ENCODE results near the gene TTC3. TPM values are rescaled to one million over a fixed set of nuclear protein-coding genes. Genes with fewer than 3 reads are reported as not detected.

Gene TTC3
- total and polyA plus RNA-seq, 2 of the 13 experiments (the other 11 are each of a cell fraction or from before 2014, with no cell fraction given): 55.7 to 108 TPM

DNA sequence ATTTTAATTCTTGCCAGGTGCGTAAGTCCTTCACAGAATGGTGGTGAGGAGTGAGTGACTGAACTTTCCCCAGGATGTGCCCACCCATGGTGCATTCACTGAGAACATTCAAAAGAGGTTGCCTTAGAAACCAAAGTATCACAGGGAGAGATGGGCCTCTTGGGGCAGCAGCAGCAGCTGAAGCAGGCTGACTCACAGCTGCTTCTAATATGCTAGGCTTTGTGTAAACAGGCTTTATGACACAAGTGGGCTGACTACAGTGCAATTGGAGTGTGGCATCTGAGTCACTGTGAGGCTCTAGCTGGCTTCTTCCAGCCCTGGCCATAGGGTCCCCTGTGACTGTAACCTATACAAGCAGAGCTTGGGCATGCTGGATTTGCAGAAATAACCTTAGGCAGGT, 12.8 kb upstream of the TTC3 start (continued):
- TF ChIP-seq GATAD1 (CRISPR knock-in tag; IDR thresholded peaks at IDR 0.05) (no peak), TSC22D2 (CRISPR knock-in tag; IDR thresholded peaks at IDR 0.05; ENCODE audit: borderline replicate concordance) (no peak), MED8 (CRISPR knock-in tag; IDR thresholded peaks at IDR 0.05; ENCODE audit: insufficient replicate concordance) (no peak), THYN1 (CRISPR knock-in tag; IDR thresholded peaks at IDR 0.05; ENCODE audit: borderline replicate concordance, low read depth) (no peak), PAX8 (CRISPR knock-in tag; IDR thresholded peaks at IDR 0.05; ENCODE audit: borderline replicate concordance) (no peak), GZF1 (CRISPR knock-in tag; IDR thresholded peaks at IDR 0.05) (no peak), SKI (IDR thresholded peaks at IDR 0.05; ENCODE audit: partially characterized antibody) (no peak), NBN (conservative IDR thresholded peaks at IDR 0.05) (no peak), ZNF570 (CRISPR knock-in tag; IDR thresholded peaks at IDR 0.05; ENCODE audit: borderline replicate concordance) (no peak)
- TF ChIP-seq, protein P1, sequence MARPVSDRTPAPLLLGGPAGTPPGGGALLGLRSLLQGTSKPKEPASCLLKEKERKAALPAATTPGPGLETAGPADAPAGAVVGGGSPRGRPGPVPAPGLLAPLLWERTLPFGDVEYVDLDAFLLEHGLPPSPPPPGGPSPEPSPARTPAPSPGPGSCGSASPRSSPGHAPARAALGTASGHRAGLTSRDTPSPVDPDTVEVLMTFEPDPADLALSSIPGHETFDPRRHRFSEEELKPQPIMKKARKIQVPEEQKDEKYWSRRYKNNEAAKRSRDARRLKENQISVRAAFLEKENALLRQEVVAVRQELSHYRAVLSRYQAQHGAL (CRISPR knock-in tag; IDR thresholded peaks at IDR 0.05; ENCODE audit: not compliant biosample characterization): no peak
- TF ChIP-seq, protein P2, sequence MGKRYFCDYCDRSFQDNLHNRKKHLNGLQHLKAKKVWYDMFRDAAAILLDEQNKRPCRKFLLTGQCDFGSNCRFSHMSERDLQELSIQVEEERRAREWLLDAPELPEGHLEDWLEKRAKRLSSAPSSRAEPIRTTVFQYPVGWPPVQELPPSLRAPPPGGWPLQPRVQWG (CRISPR knock-in tag; IDR thresholded peaks at IDR 0.05; ENCODE audit: borderline replicate concordance, low read depth): no peak
- TF ChIP-seq, protein P3, sequence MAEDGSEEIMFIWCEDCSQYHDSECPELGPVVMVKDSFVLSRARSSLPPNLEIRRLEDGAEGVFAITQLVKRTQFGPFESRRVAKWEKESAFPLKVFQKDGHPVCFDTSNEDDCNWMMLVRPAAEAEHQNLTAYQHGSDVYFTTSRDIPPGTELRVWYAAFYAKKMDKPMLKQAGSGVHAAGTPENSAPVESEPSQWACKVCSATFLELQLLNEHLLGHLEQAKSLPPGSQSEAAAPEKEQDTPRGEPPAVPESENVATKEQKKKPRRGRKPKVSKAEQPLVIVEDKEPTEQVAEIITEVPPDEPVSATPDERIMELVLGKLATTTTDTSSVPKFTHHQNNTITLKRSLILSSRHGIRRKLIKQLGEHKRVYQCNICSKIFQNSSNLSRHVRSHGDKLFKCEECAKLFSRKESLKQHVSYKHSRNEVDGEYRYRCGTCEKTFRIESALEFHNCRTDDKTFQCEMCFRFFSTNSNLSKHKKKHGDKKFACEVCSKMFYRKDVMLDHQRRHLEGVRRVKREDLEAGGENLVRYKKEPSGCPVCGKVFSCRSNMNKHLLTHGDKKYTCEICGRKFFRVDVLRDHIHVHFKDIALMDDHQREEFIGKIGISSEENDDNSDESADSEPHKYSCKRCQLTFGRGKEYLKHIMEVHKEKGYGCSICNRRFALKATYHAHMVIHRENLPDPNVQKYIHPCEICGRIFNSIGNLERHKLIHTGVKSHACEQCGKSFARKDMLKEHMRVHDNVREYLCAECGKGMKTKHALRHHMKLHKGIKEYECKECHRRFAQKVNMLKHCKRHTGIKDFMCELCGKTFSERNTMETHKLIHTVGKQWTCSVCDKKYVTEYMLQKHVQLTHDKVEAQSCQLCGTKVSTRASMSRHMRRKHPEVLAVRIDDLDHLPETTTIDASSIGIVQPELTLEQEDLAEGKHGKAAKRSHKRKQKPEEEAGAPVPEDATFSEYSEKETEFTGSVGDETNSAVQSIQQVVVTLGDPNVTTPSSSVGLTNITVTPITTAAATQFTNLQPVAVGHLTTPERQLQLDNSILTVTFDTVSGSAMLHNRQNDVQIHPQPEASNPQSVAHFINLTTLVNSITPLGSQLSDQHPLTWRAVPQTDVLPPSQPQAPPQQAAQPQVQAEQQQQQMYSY (CRISPR knock-in tag; IDR thresholded peaks at IDR 0.05): no peak
- TF ChIP-seq, protein P4, sequence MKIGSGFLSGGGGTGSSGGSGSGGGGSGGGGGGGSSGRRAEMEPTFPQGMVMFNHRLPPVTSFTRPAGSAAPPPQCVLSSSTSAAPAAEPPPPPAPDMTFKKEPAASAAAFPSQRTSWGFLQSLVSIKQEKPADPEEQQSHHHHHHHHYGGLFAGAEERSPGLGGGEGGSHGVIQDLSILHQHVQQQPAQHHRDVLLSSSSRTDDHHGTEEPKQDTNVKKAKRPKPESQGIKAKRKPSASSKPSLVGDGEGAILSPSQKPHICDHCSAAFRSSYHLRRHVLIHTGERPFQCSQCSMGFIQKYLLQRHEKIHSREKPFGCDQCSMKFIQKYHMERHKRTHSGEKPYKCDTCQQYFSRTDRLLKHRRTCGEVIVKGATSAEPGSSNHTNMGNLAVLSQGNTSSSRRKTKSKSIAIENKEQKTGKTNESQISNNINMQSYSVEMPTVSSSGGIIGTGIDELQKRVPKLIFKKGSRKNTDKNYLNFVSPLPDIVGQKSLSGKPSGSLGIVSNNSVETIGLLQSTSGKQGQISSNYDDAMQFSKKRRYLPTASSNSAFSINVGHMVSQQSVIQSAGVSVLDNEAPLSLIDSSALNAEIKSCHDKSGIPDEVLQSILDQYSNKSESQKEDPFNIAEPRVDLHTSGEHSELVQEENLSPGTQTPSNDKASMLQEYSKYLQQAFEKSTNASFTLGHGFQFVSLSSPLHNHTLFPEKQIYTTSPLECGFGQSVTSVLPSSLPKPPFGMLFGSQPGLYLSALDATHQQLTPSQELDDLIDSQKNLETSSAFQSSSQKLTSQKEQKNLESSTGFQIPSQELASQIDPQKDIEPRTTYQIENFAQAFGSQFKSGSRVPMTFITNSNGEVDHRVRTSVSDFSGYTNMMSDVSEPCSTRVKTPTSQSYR (CRISPR knock-in tag; IDR thresholded peaks at IDR 0.05; ENCODE audit: borderline replicate concordance): no peak
- TF ChIP-seq, protein P5, sequence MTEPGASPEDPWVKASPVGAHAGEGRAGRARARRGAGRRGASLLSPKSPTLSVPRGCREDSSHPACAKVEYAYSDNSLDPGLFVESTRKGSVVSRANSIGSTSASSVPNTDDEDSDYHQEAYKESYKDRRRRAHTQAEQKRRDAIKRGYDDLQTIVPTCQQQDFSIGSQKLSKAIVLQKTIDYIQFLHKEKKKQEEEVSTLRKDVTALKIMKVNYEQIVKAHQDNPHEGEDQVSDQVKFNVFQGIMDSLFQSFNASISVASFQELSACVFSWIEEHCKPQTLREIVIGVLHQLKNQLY (CRISPR knock-in tag; IDR thresholded peaks at IDR 0.05): no peak
- TF ChIP-seq, protein P6, sequence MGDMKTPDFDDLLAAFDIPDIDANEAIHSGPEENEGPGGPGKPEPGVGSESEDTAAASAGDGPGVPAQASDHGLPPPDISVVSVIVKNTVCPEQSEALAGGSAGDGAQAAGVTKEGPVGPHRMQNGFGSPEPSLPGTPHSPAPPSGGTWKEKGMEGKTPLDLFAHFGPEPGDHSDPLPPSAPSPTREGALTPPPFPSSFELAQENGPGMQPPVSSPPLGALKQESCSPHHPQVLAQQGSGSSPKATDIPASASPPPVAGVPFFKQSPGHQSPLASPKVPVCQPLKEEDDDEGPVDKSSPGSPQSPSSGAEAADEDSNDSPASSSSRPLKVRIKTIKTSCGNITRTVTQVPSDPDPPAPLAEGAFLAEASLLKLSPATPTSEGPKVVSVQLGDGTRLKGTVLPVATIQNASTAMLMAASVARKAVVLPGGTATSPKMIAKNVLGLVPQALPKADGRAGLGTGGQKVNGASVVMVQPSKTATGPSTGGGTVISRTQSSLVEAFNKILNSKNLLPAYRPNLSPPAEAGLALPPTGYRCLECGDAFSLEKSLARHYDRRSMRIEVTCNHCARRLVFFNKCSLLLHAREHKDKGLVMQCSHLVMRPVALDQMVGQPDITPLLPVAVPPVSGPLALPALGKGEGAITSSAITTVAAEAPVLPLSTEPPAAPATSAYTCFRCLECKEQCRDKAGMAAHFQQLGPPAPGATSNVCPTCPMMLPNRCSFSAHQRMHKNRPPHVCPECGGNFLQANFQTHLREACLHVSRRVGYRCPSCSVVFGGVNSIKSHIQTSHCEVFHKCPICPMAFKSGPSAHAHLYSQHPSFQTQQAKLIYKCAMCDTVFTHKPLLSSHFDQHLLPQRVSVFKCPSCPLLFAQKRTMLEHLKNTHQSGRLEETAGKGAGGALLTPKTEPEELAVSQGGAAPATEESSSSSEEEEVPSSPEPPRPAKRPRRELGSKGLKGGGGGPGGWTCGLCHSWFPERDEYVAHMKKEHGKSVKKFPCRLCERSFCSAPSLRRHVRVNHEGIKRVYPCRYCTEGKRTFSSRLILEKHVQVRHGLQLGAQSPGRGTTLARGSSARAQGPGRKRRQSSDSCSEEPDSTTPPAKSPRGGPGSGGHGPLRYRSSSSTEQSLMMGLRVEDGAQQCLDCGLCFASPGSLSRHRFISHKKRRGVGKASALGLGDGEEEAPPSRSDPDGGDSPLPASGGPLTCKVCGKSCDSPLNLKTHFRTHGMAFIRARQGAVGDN (CRISPR knock-in tag; IDR thresholded peaks at IDR 0.05): no peak

Data from HepG2 (cell line).